Left hindlimb (tissue), 1 donor: ENCODE data around the gene FSTL4.

ENCODE experiments used
- DNase-seq: peaks from one replicate; pipeline ENCODE4 v3.0.0-alpha.2; 2018

FSTL4 gene

DNA sequence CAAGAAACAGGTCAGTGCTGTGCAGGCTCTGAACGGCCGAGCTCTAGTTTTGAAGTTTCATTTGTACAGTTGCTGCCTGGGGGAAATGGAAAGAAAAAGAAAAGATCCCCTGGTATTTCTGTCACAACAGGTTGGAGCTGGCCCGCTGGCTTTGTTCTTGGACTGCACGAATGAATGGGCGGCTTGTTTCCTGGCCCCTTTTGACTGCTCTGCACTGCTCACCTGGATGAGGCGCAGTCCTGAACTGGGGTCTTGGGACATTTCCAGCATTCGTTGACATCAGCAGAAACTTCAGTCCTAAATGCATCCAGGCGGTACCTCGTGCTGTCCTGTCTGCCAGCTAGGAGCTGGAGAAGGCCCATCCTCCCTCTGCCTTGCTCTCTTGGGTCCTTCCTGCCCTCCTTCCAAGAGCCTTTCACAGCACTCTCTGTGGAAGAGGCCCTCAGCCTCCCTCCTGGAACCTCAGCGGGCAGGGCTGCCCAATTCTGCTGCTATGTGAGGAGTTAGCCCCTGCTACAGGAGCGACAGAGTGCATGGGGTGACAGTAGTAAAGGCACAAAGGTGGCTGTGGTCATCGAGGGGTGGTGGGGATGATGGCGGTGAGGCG is 189.2 kb downstream of the FSTL4 start:
- DNase-seq: no peak

- DNase-seq: no peak
Observed at GRCh38 chr5:133421806-133422205, 190.5 kb downstream of the FSTL4 start.

DNA sequence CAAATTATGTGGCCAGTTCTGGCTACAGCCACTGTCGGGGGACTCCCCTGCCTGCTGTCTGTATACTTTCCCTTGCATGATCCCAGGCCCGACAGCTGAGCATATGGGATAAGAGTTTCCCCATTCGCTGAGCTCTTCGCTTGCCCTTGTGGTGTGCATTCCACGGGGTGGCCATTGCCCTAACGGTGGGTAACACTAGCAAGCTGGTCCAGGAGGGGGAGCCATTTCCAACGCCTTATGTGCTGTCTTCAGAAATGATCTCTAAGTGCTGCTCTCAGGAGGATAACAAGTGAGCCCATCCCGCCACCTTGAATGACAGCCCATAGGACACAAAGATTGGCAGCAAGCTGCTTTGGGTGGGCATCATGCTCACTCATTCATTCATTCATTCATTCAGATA is 190.9 kb downstream of the FSTL4 start:
- DNase-seq: no peak

GRCh38 chr5:133420440-133421301 is 191.7 kb downstream of the FSTL4 start:
- no peak for DNase-seq

DNA sequence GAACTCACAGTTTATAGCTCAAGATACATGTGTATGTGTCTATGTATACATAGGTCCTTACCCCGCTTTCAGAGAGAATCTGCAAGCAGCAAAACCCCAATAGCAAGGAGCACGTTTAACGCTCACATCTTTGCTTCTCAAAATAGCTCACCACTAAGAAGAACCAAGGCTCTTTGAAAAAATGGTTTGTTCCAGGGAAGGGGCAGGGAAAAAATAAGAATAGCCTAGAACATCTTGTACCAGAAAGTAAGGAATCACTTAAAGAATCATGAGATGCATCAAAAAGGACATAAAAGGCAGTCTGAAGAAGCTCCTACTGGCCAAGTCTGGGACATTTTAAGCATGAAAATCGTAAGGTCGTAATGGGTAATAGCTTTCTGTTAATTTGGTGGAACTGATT is 196.4 kb downstream of the FSTL4 start:
- no peak for DNase-seq

DNA sequence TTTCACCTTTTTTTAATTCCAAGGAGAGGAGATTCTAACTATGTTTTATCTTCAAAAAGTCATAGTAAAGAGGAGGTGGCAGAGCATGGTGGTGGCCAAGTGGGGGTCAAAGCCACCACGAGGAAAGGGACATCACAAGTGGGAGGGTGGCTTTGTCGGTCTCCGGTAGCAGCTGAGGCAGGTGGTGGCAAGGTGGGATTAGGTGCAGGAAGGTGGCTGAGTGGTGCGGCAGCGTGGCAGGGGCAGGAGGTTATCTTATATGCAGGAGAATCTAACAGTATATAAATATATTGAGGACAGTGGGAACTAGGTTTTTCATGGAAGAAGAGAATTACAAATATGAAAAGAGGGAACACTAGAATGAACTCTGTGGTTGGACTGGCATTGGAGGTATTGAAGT is 196.8 kb downstream of the FSTL4 start:
- DNase-seq: no peak

DNA sequence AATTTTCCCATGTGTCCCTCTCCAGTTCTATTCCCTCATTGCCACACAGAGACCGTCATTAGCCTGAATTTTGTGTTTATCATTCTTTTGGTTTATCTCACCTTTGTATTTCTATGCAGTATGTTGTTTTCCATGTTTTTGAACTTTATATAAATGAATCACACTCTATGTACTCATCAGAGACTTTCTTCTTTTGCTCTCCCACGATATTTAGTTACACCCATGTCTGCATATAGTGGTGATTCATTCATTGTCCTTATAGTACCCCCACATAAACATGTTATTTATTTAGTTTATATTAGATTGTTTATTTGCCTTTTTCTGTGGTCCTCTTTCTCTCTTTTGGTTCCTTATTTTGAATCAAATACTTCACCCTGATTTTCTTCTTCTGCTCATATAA is 199.7 kb downstream of the FSTL4 start:
- DNase-seq: no peak

GRCh38 chr5:133410335-133410828 is 202.0 kb downstream of the FSTL4 start:
- DNase-seq: no peak

DNA sequence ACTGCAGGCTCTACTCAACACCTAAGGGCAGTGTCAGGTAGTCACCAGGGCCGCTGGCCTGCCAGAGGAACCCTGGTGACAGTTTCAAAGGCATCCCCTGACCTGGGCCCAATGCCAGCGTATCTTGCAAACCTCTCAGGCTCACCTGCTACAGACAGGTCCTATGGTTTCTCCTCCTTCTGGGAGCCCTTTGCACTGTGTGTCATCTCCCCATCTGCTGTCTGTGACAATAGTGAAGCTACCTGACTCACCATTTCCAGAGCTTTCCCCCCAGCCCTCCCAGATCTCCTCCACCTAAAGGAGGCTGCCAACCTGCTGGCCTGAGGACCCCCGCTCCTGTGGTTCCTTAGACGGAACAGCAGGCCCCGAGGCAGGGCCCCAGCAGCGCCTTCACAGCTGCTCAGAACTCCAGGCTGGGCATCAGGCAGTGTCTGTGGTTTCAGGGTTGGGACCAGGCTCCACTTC is 203.1 kb downstream of the FSTL4 start:
- DNase-seq: no peak

DNA sequence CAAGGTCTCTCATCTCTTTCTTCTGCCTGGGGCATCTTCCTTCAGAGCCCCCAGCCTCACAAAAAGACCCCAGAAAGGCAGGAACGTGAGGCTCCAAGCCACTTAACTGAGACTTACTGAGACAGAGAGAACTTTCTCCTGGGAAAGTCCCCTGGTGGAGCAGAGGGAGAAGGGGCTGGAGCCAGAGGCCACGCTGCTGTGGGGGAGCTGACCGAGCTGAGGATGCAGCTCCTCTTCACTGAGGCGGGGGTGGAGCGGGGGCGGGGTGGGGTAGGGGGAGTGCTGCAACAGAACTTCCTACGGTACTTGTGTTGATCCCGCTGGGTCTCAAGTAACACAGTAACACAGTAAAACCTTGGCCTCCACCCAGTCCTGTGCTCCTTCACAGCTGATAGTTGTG is 204.0 kb downstream of the FSTL4 start:
- no peak for DNase-seq

DNA sequence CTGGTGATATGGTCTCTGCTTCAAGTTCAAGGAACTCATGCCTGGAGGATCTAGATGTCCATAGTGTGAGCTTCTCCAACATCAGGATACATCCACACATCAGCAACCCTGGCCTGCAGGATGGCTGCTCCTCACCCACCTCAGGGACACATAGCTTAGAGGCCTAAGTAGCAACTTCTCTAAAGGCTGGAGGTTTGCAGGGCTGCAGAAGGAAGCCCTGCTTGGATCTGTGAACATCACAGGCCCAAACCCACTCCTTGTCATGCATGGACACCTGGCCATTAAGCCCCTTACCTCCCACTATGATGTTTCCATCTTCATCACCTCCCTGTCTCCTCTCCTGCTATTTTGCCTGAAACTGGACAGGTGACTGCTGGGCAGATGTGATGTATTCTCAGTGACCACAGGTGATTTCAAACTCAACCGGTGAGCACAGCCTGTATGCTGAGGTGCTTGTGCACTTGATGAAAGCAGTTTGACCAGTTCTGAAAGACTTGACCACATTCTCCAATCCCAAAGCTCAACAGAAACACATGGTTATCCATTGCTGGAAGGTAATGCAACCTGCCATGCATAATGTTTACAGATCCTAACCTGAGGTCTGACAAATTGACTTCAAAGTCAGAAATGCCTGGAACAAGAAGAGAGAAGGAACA is 205.2 kb downstream of the FSTL4 start:
- DNase-seq: no peak

- no peak for DNase-seq
Observed at GRCh38 chr5:133406208-133406976, 205.9 kb downstream of the FSTL4 start.

DNA sequence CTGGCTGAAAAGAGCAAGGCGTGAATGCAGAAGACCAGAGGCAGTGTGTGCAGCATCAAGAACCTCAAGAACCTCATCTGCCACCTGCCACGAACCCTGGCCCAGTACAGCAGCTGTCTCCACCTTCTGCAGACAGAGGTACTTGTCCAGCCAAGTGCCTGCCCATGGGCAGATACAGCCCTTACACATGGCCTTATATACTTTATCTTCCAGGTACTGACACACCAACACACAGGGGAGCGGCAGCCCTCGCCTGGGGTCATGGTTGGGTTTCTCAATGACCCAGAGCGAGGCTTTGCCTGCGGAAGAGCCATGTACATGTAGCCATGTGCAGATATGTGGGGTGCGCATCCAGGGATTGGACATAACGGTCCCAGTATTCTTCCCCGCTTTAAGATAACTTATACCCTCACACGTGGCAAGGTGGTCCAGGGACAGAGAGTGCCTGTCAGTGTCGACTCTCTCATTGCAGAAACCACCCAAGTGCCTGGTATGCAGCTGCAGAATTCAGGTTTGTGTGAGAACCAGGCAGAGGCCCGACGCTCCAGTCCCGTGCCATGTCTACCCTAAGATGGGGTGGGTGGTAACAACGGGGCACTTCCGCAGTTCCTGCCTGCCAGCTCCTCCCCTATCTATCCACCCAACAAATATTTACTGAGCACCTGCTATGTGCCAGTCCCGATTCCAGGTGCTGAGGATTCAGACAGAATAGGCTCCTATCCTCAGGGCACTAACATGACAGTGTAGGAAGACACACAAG is 206.9 kb downstream of the FSTL4 start:
- no peak for DNase-seq

- DNase-seq: no peak
Observed at GRCh38 chr5:133404724-133405123, 207.6 kb downstream of the FSTL4 start.

DNA sequence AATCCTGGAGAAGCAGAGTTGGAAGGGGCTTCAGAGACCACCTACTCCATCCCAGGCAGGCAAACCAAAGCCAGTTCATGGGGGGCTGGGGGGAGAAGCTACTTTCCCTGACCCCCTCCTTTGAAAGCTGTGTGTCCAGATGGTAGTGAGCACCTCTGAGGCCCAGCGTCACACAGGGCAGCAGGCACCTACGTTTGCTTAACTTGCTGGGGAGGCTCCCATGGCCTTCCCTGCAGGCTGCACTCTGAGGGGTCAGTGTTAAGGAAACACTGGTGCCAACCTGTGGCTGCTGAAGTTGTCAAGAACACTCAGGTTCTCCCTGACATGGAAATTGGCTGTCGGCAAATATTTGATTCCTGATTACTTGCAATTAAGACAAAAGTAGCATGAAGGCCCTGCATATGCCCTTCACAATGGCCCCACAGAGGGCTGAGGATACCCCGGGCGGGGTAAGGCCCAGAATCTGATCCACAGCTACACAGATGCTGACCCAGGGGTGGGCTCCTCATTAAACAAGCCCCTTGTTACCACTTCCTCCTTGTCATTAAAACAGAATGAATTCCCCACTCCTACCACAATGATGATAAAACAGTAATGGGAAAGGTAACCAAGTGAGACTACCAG is 208.5 kb downstream of the FSTL4 start:
- no peak for DNase-seq

DNA sequence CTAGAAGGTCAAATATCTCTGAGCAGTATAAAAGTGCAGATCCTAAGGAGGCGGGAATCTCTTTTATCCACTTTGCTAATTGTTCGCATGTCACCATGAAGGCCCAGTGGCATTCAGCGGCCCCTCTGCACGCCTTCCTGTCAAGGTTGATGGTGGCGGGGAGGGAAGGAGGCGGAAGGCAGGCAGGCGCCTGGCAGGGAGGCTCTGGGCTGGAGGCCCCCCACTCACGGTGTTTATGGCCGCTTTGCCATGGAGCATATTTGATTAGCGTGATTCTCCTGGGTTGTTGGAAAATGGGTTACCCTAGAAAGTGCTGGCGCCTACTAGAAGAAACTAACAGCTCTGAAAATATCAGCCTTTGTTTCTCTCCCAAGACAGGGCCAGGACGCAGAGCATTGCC is 209.6 kb downstream of the FSTL4 start:
- DNase-seq: no peak

- no peak for DNase-seq
Observed at GRCh38 chr5:133401731-133402347, 210.5 kb downstream of the FSTL4 start.

DNA sequence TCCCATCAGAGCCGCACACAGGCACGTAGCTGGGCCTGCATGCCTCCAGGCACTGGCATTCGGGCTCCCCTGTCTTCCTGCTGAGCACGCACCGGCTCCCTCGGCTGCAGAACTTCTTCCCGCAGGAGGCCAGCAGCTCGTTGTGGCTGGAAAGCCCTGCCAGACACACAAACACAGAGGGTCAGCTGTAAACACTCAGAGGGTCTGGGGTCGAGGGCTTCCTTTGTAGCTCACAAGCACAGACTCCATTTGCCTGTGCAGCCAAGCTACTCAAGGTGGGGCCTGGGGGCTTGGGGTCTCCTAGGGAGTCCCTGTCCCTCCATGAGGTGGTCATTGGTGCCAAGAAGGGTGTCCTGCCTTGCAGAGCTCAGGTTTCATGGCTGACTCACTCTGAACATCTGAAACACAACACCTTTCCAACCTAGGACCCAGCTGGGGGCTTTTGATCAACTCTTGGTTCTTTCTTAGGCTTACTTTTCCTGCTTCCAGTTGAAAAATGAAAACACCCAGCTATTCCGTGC is 211.4 kb downstream of the FSTL4 start:
- no peak for DNase-seq

DNA sequence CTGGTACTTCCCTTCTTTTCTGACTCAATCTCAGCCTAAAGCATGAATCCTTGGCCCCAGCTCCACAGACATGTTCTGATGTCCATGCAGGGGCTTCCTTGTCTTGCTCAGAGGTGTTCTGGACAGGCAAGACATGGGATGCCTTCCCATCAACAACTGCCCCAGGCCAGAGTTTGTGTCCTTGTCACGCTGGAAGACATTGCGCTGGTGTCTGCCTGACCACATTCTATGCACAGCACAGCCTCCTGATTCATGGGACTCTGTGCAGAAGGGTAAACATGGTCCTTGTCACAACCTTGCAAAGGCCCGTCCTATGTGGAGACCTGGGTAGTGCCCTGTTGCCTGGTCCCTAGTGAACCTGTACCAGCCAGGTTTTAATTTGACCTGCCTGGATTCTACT is 212.2 kb downstream of the FSTL4 start:
- no peak for DNase-seq

- no peak for DNase-seq
Observed at GRCh38 chr5:133399247-133399891, 213.0 kb downstream of the FSTL4 start.
